Neuronal stem cell (in vitro differentiated cells): ENCODE measurements around the gene TTN.
A peak's percentile ranks its signal among the peaks of the same experiment; 100 is the strongest.

Experiments used
- DNase-seq: peaks from one replicate; pipeline ENCODE4 v3.0.0-alpha.2; 2013; ENCODE audit warnings: low spot score
- H2AFZ ChIP-seq: one replicate; pipeline ENCODE4 v1.6.1; 2013; ENCODE audit warnings: mild to moderate bottlenecking, low read length, inconsistent platforms
- H2AK5ac ChIP-seq: 2 replicates; pipeline ENCODE4 v1.6.1; 2013; ENCODE audit warnings: low read depth, mild to moderate bottlenecking, inconsistent platforms, low read length, moderate library complexity, mixed read lengths
- H2BK120ac ChIP-seq: 2 replicates; pipeline ENCODE4 v1.6.1; 2013; ENCODE audit warnings: low read depth, mild to moderate bottlenecking, inconsistent platforms, low read length, moderate library complexity, mixed read lengths
- H2BK12ac ChIP-seq: one replicate; pipeline ENCODE4 v1.6.1; 2013; ENCODE audit warnings: low read length, inconsistent platforms
- H2BK15ac ChIP-seq: 2 replicates; pipeline ENCODE4 v1.6.1; 2013; ENCODE audit warnings: mild to moderate bottlenecking, low read length, inconsistent platforms, mixed read lengths
- H2BK5ac ChIP-seq: one replicate; pipeline ENCODE4 v1.6.1; 2013; ENCODE audit warnings: inconsistent platforms, mild to moderate bottlenecking, low read length, moderate library complexity
- H3K14ac ChIP-seq: one replicate; pipeline ENCODE4 v1.6.1; 2013; ENCODE audit warnings: low read length, inconsistent platforms
- H3K18ac ChIP-seq: 2 replicates; pipeline ENCODE4 v1.6.1; 2013; ENCODE audit warnings: low read length, inconsistent platforms
- H3K23ac ChIP-seq: 2 replicates; pipeline ENCODE4 v1.6.1; 2013; ENCODE audit warnings: low read depth, mild to moderate bottlenecking, mixed read lengths, low read length, inconsistent platforms; ENCODE audit not compliant: poor library complexity
- H3K27ac ChIP-seq: replicated peaks from 3 replicates; pipeline ENCODE4 v1.5.1; 2013; ENCODE audit warnings: low read length, inconsistent platforms
- H3K27me3 ChIP-seq, 3 experiments: 2 replicates each; pipeline ENCODE4 v1.6.1; 2013; ENCODE audit warnings: low read length in 3 of 3, mild to moderate bottlenecking in 2 of 3, inconsistent platforms in 1 of 3, low read depth in 1 of 3, mixed read lengths in 1 of 3, moderate library complexity in 1 of 3; ENCODE audit not compliant: control insufficient read depth in 3 of 3, insufficient read depth in 3 of 3
- H3K36me3 ChIP-seq, 2 donors: replicated peaks in 1 of 2; 2 replicates each; pipeline ENCODE4 v1.6.1; 2013; ENCODE audit warnings: low read length in 2 of 2; ENCODE audit not compliant: control insufficient read depth in 2 of 2, insufficient read depth in 2 of 2
- H3K4ac ChIP-seq: 2 replicates; pipeline ENCODE4 v1.6.1; 2013; ENCODE audit warnings: inconsistent platforms, mild to moderate bottlenecking, low read length, moderate library complexity
- H3K4me1 ChIP-seq, 2 donors: 1 replicate in 1 of 2; 2 replicates in 1 of 2; pipeline ENCODE4 v1.6.1; 2013; ENCODE audit warnings: low read length in 2 of 2, low read depth in 1 of 2; ENCODE audit not compliant: control insufficient read depth in 2 of 2, insufficient read depth in 1 of 2
- H3K4me2 ChIP-seq: one replicate; pipeline ENCODE4 v1.6.1; 2013; ENCODE audit warnings: mild to moderate bottlenecking, low read length, inconsistent platforms; ENCODE audit not compliant: insufficient read depth, poor library complexity, severe bottlenecking
- H3K4me3 ChIP-seq, 2 donors: 2 replicates each; pipeline ENCODE4 v1.5.1; 2013; ENCODE audit warnings: low read length in 2 of 2, mild to moderate bottlenecking in 2 of 2, inconsistent platforms in 1 of 2, moderate library complexity in 1 of 2
- H3K79me1 ChIP-seq: one replicate; pipeline ENCODE4 v1.6.1; 2013; ENCODE audit warnings: low read depth, mild to moderate bottlenecking, inconsistent platforms, low read length, moderate library complexity
- H3K9ac ChIP-seq: one replicate; pipeline ENCODE4 v1.6.1; 2013; ENCODE audit warnings: mild to moderate bottlenecking, low read depth, low read length, inconsistent platforms; ENCODE audit not compliant: poor library complexity
- H3K9me3 ChIP-seq, 2 donors: replicated peaks in 1 of 2; 2 replicates each; pipeline versions ENCODE3 to v1.6.1; 2013; ENCODE audit warnings: low read length in 2 of 2, mild to moderate bottlenecking in 2 of 2, inconsistent platforms in 1 of 2, low read depth in 1 of 2, mixed read lengths in 1 of 2, moderate library complexity in 1 of 2; ENCODE audit not compliant: control insufficient read depth in 2 of 2, insufficient read depth in 1 of 2
- H4K8ac ChIP-seq: one replicate; pipeline ENCODE4 v1.6.1; 2013; ENCODE audit warnings: low read depth, mild to moderate bottlenecking, inconsistent platforms, low read length, moderate library complexity
- H4K91ac ChIP-seq: one replicate; pipeline ENCODE4 v1.6.1; 2013; ENCODE audit warnings: low read length, low read depth, mild to moderate bottlenecking, inconsistent platforms; ENCODE audit not compliant: poor library complexity
- WGBS, 2 donors: extraction: QIAGEN DNeasy Blood & Tissue Kit; methylation state at CpG; one replicate each; pipeline ENCODE4 v1.1.7; 2013; ENCODE audit warnings: missing lambda C conversion rate in 2 of 2, mixed read lengths in 1 of 2; ENCODE audit not compliant: insufficient read length in 2 of 2, insufficient replicate concordance in 1 of 2; ENCODE audit errors: extremely low coverage in 2 of 2; 5-methylcytosine and 5-hydroxymethylcytosine counted together

The TTN gene

GRCh38 chr2:178478439-178479274 is 328.6 kb downstream of the TTN start, which contains the start of gene FKBP7:
TSS of gene FKBP7 (minus strand) at chr2:178478600. CDS start at chr2:178478499, 101 bp downstream.
- Histone ChIP-seq H2BK5ac (no peak within 1 kb of the TSS), H3K18ac (peak within 1 kb of the TSS; percentile 38), H3K4me2 (peak within 1 kb of the TSS; percentile 92), H3K9me3 (no peaks in the 10 kb centered on the region), H3K36me3 (peaks cover 0 to 10% of the 10 kb centered on the region in 2 donors), H3K23ac (peak within 1 kb of the TSS; percentile 69), H3K4me1 (peaks cover 0 to 4% of the 10 kb centered on the region in 2 donors), H2BK120ac (no peak within 1 kb of the TSS), H3K4ac (no peak within 1 kb of the TSS), H4K8ac (no peak within 1 kb of the TSS), H3K79me1 (no peaks in the 10 kb centered on the region), H4K91ac (no peak within 1 kb of the TSS), H2BK15ac (no peak within 1 kb of the TSS), H3K9ac (peak within 1 kb of the TSS; percentile 79), H2AFZ (peak within 1 kb of the TSS; percentile 82), H2BK12ac (no peak within 1 kb of the TSS), H3K14ac (no peak within 1 kb of the TSS), H3K4me3 (peak within 1 kb of the TSS; percentile 70 to 91), H2AK5ac (no peak within 1 kb of the TSS), H3K27ac (peak within 1 kb of the TSS; percentile 68), H3K27me3 (no peaks in the 10 kb centered on the region)
- WGBS, 2 donors = no CpG with 5 or more reads among the region's 56 CpGs
- peak; percentile 77 for DNase-seq

- no peak for DNase-seq
These were observed 329.1 kb downstream of the TTN start for GRCh38 chr2:178478130-178478438.

GRCh38 chr2:178477443-178478129 is 329.6 kb downstream of the TTN start:
- no peak overlapping the region for H4K91ac ChIP-seq
- no peak overlapping the region for H2BK15ac ChIP-seq
- no peak overlapping the region for H2BK120ac ChIP-seq
- no peak overlapping the region for H3K18ac ChIP-seq
- whole genome bisulfite sequencing, 2 donors = no CpG with 5 or more reads among the region's 3 CpGs
- no peak overlapping the region for H2BK12ac ChIP-seq
- peaks cover 0 to 4% of the 10 kb centered on the region in 2 donors for H3K4me1 ChIP-seq
- H3K36me3 ChIP-seq = peaks cover 0 to 10% of the 10 kb centered on the region in 2 donors
- no peaks in the 10 kb centered on the region for H3K27me3 ChIP-seq
- H3K4me2 ChIP-seq = peak overlapping the region; percentile 13
- H3K9ac ChIP-seq = no peak overlapping the region
- H2AK5ac ChIP-seq = no peak overlapping the region
- no peak overlapping the region for H3K14ac ChIP-seq
- no peak overlapping the region for H2BK5ac ChIP-seq
- no peak overlapping the region for H4K8ac ChIP-seq
- H3K4me3 ChIP-seq = peak overlapping the region in 1 of 2 donors; percentile 70
- DNase-seq = no peak
- H3K9me3 ChIP-seq = no peaks in the 10 kb centered on the region
- no peak overlapping the region for H3K4ac ChIP-seq
- peak overlapping the region; percentile 82 for H2AFZ ChIP-seq
- no peak overlapping the region for H3K27ac ChIP-seq
- H3K23ac ChIP-seq = no peak overlapping the region
- H3K79me1 ChIP-seq = no peaks in the 10 kb centered on the region

More at GRCh38 chr2:178478130-178478438, 329.1 kb downstream of the TTN start:
- peaks cover 0 to 10% of the 10 kb centered on the region in 2 donors for H3K36me3 ChIP-seq
- no peaks in the 10 kb centered on the region for H3K79me1 ChIP-seq
- peak overlapping the region; percentile 38 for H3K18ac ChIP-seq
- no CpG with 5 or more reads among the region's 10 CpGs for WGBS, 2 donors
- H3K23ac ChIP-seq = no peak overlapping the region
- H2BK15ac ChIP-seq = no peak overlapping the region
- no peaks in the 10 kb centered on the region for H3K9me3 ChIP-seq
- no peak overlapping the region for H3K4ac ChIP-seq
- peak overlapping the region; percentile 79 for H3K9ac ChIP-seq
- no peak overlapping the region for H2AK5ac ChIP-seq
- H3K4me3 ChIP-seq = peak overlapping the region; percentile 70 to 91
- no peak overlapping the region for H2BK12ac ChIP-seq
- H3K27ac ChIP-seq = no peak overlapping the region
- no peak overlapping the region for H4K8ac ChIP-seq
- H3K27me3 ChIP-seq = no peaks in the 10 kb centered on the region
- H3K14ac ChIP-seq = no peak overlapping the region
- no peak overlapping the region for H2BK120ac ChIP-seq
- peak overlapping the region; percentile 82 for H2AFZ ChIP-seq
- no peak overlapping the region for H4K91ac ChIP-seq
- H2BK5ac ChIP-seq = no peak overlapping the region
- H3K4me1 ChIP-seq = peaks cover 0 to 4% of the 10 kb centered on the region in 2 donors
- H3K4me2 ChIP-seq = peak overlapping the region; percentile 92

GRCh38 chr2:178476477-178476876 is 330.7 kb downstream of the TTN start:
- no peak overlapping the region for H2AK5ac ChIP-seq
- H3K36me3 ChIP-seq = peaks cover 0 to 13% of the 10 kb centered on the region in 2 donors
- no peaks in the 10 kb centered on the region for H3K79me1 ChIP-seq
- H2BK120ac ChIP-seq = no peak overlapping the region
- H3K9me3 ChIP-seq = no peaks in the 10 kb centered on the region
- no peak overlapping the region for H3K27ac ChIP-seq
- H3K27me3 ChIP-seq = no peaks in the 10 kb centered on the region
- H3K4ac ChIP-seq = no peak overlapping the region
- H2BK5ac ChIP-seq = no peak overlapping the region
- H3K4me1 ChIP-seq = peaks cover 0 to 2% of the 10 kb centered on the region in 2 donors
- H4K91ac ChIP-seq = no peak overlapping the region
- H3K23ac ChIP-seq = no peak overlapping the region
- H2BK15ac ChIP-seq = no peak overlapping the region
- H2BK12ac ChIP-seq = no peak overlapping the region
- H2AFZ ChIP-seq = no peak overlapping the region
- H3K4me2 ChIP-seq = no peak overlapping the region
- DNase-seq = no peak
- H3K4me3 ChIP-seq = no peak overlapping the region
- no peak overlapping the region for H3K18ac ChIP-seq
- no peak overlapping the region for H3K9ac ChIP-seq
- no peak overlapping the region for H4K8ac ChIP-seq
- no peak overlapping the region for H3K14ac ChIP-seq
